ENCODE measurements around the gene STXBP1.

DNA sequence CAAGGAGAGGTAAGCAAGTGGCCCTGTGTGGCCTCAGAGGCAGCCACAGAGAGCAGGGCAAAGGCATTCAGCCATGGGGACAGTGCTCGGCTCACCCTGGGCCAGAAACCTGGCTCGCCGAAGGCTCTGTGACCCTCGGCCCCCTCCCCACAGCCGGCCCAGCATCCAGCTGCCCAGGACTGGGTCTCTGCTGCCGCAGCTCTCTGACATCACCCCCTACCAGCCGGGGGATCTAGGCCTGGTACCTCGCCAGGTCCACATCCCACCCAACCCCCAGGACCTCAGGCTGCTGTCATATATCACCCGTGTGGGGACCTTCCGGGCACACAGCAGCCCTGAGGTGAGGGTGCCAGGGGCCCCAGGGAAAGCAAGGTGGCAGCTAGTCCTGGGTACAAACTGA, 100.8 kb downstream of the STXBP1 start:
- no peak for TF ChIP-seq POLR2A (IDR thresholded peaks at IDR 0.05)
- TF ChIP-seq, protein P1, sequence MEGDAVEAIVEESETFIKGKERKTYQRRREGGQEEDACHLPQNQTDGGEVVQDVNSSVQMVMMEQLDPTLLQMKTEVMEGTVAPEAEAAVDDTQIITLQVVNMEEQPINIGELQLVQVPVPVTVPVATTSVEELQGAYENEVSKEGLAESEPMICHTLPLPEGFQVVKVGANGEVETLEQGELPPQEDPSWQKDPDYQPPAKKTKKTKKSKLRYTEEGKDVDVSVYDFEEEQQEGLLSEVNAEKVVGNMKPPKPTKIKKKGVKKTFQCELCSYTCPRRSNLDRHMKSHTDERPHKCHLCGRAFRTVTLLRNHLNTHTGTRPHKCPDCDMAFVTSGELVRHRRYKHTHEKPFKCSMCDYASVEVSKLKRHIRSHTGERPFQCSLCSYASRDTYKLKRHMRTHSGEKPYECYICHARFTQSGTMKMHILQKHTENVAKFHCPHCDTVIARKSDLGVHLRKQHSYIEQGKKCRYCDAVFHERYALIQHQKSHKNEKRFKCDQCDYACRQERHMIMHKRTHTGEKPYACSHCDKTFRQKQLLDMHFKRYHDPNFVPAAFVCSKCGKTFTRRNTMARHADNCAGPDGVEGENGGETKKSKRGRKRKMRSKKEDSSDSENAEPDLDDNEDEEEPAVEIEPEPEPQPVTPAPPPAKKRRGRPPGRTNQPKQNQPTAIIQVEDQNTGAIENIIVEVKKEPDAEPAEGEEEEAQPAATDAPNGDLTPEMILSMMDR (IDR thresholded peaks at IDR 0.05): no peak

Data from stomach (tissue), 4 donors.